HUDEP-2 (cell line): Measurements from ENCODE around the gene PLGLB2.
"Not testable (repeated sequence)": the region's sequence is repeated elsewhere in the genome, so short reads cannot be mapped to it uniquely, and the experiment has no call there.

Experiments used
- DNase-seq, 76 experiments: peaks; one replicate each; lab custom pipeline; 2025; ENCODE audit not compliant: unreplicated experiment in 76 of 76; lab: John Stamatoyannopoulos, UW

Gene PLGLB2

GRCh38 chr2:87747791-87748190 lies at the start of gene PLGLB2:
PLGLB2 (plus strand) TSS chr2:87748087; CDS start chr2:87748154, 67 bp downstream.
- DNase-seq: not testable (repeated sequence)

- DNase-seq: not testable (repeated sequence)
Measured at GRCh38 chr2:87704572-87705323, 43.1 kb upstream of the PLGLB2 start.

- DNase-seq: not testable (repeated sequence)
Measured at GRCh38 chr2:87708368-87708767, 39.5 kb upstream of the PLGLB2 start.

- not testable (repeated sequence) for DNase-seq
Measured at GRCh38 chr2:87727940-87728599, 19.8 kb upstream of the PLGLB2 start.

- DNase-seq: not testable (repeated sequence)
Measured at GRCh38 chr2:87740928-87741327, 7.0 kb upstream of the PLGLB2 start.

GRCh38 chr2:87742393-87743108 lies 5.3 kb upstream of the PLGLB2 start:
- DNase-seq: not testable (repeated sequence)

GRCh38 chr2:87743638-87744037 lies 4.2 kb upstream of the PLGLB2 start:
- DNase-seq: not testable (repeated sequence)

GRCh38 chr2:87745353-87745951 lies 2.4 kb upstream of the PLGLB2 start:
- DNase-seq: not testable (repeated sequence)

GRCh38 chr2:87748524-87748923 lies 637 bp downstream of the PLGLB2 start:
- DNase-seq: not testable (repeated sequence)

GRCh38 chr2:87750560-87750959 lies 2.7 kb downstream of the PLGLB2 start:
- DNase-seq: not testable (repeated sequence)

- not testable (repeated sequence) for DNase-seq
Measured at GRCh38 chr2:87754759-87755158, 6.9 kb downstream of the PLGLB2 start.
